SK-N-SH treated with all-trans-retinoic acid at 6 μM for 48 hours (cell line): ENCODE data around the gene CNPY3.

Source experiments
- ATAC-seq: fragments of 200-7000 bp; cut with Tn5 transposase; 3 replicates; pipeline ENCODE4 v1.9.1; 2020; ENCODE audit warnings: mild to moderate bottlenecking, moderate library complexity
- ARNTL ChIP-seq: fragments of 450-650 bp; formaldehyde crosslinking; IDR thresholded peaks from 2 replicates; pipeline ENCODE4 v1.5.0; 2020; ENCODE audit warnings: low read depth, mild to moderate bottlenecking, moderate library complexity, borderline replicate concordance
- BACH2 ChIP-seq: fragments of 250-450 bp; sonication (Bioruptor Pico); IDR thresholded peaks from 2 replicates; pipeline ENCODE4 v1.9.0; 2021; ENCODE audit warnings: mild to moderate bottlenecking, borderline replicate concordance
- CSDC2 ChIP-seq: fragments of 250-450 bp; sonication (Bioruptor Pico); IDR thresholded peaks from 2 replicates; pipeline ENCODE4 v1.5.0; 2020; ENCODE audit warnings: mild to moderate bottlenecking, moderate library complexity
- ESRRG ChIP-seq: fragments of 250-450 bp; sonication (Bioruptor Pico); IDR thresholded peaks from 2 replicates; pipeline ENCODE4 v1.6.1; 2021; ENCODE audit warnings: mild to moderate bottlenecking
- ISL1 ChIP-seq: fragments of 250-450 bp; sonication (Bioruptor Pico); IDR thresholded peaks from 2 replicates; pipeline ENCODE4 v2.1.2; 2022; ENCODE audit warnings: mild to moderate bottlenecking, moderate library complexity
- OSR1 ChIP-seq: fragments of 250-450 bp; sonication (Bioruptor Pico); IDR thresholded peaks from 2 replicates; pipeline ENCODE4 v1.8.0; 2022; ENCODE audit warnings: moderate library complexity, mild to moderate bottlenecking, inconsistent platforms
- PPARA ChIP-seq: fragments of 250-450 bp; sonication (Bioruptor Pico); IDR thresholded peaks from 2 replicates; pipeline ENCODE4 v1.5.0; 2020; ENCODE audit warnings: mild to moderate bottlenecking, borderline replicate concordance
- RARB ChIP-seq: fragments of 250-450 bp; sonication (Bioruptor Pico); IDR thresholded peaks from 2 replicates; pipeline ENCODE4 v1.8.0; 2021; ENCODE audit warnings: mild to moderate bottlenecking, moderate library complexity
- SNAI2 ChIP-seq: fragments of 250-450 bp; sonication (Bioruptor Pico); IDR thresholded peaks from 2 replicates; pipeline ENCODE4 v1.5.0; 2020; ENCODE audit warnings: mild to moderate bottlenecking, moderate library complexity
- TCF4 ChIP-seq: fragments of 250-450 bp; sonication (Bioruptor Pico); IDR thresholded peaks from 2 replicates; pipeline ENCODE4 v1.8.0; 2021; ENCODE audit warnings: mild to moderate bottlenecking, moderate library complexity, borderline replicate concordance
- TOX ChIP-seq: fragments of 250-450 bp; sonication (Bioruptor Pico); IDR thresholded peaks from 2 replicates; pipeline ENCODE4 v1.8.0; 2021; ENCODE audit warnings: mild to moderate bottlenecking, moderate library complexity, borderline replicate concordance
- ZC3H10 ChIP-seq: fragments of 250-450 bp; sonication (Bioruptor Pico); IDR thresholded peaks from 2 replicates; pipeline ENCODE4 v1.5.1; 2021; ENCODE audit warnings: mild to moderate bottlenecking, moderate library complexity
- ZFP3 ChIP-seq: fragments of 250-450 bp; sonication (Bioruptor Pico); IDR thresholded peaks from 2 replicates; pipeline ENCODE4 v1.5.0; 2020; ENCODE audit warnings: mild to moderate bottlenecking, moderate library complexity
- ZFP30 ChIP-seq: fragments of 450-650 bp; formaldehyde crosslinking; IDR thresholded peaks from 2 replicates; pipeline ENCODE4 v1.5.0; 2022; ENCODE audit warnings: mild to moderate bottlenecking, moderate library complexity
- ZNF565 ChIP-seq: fragments of 450-650 bp; formaldehyde crosslinking; conservative IDR thresholded peaks from 2 replicates; pipeline ENCODE4 v1.5.0; 2020; ENCODE audit warnings: low read depth, mild to moderate bottlenecking, moderate library complexity
- ZNF70 ChIP-seq: fragments of 450-650 bp; formaldehyde crosslinking; IDR thresholded peaks from 2 replicates; pipeline ENCODE4 v1.5.0; 2020; ENCODE audit warnings: mild to moderate bottlenecking, moderate library complexity
- ZNF8 ChIP-seq: fragments of 450-650 bp; formaldehyde crosslinking; IDR thresholded peaks from 2 replicates; pipeline ENCODE4 v1.5.0; 2020; ENCODE audit warnings: mild to moderate bottlenecking, moderate library complexity
- TF ChIP-seq, protein P1 (sequence below): fragments of 250-450 bp; sonication (Bioruptor Pico); IDR thresholded peaks from 2 replicates; pipeline ENCODE4 v1.5.0; 2020; ENCODE audit warnings: mild to moderate bottlenecking, moderate library complexity
- TF ChIP-seq, protein P2 (sequence below): fragments of 250-450 bp; sonication (Bioruptor Pico); IDR thresholded peaks from 2 replicates; pipeline ENCODE4 v1.5.1; 2020; ENCODE audit warnings: low read depth, mild to moderate bottlenecking, moderate library complexity
- TF ChIP-seq, protein P3 (sequence below): fragments of 250-450 bp; sonication (Bioruptor Pico); IDR thresholded peaks from 2 replicates; pipeline ENCODE4 v1.8.0; 2021; ENCODE audit warnings: low read depth, mild to moderate bottlenecking, moderate library complexity, borderline replicate concordance

The CNPY3 gene

DNA sequence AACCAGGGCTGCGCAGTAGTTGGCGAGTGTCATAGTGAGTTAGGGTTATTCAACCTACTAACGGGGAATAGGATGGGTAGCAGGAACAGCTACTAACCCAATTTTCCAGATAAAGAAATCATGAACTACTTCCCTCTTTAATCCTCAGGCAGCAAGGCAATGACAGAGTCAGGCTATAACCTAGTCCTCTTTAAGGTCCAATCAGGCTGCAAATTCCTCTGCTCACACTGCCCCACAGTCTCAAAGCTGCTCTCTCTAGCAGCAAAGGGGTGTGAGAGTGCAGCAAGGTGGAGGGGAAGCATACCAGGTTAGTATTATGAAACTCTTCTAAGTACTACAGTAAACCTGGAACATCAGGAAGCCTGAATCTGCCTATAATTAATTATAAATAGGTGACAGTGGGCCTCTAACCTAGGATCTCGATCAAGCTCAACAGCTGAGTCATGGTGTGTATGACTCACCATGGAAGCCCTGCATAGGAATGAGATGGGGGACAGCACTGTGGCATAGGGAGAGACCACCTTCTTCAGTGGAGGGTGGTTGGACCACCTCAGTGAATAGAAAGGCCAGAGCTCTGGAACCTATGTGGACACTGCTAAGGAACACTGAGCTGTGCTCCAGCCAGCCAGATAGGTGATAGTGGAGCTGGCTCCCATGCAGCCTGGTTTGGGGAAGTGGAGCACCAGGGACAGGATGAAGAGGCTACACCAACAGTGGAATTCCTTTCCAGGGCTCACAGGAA is 41.8 kb downstream of the CNPY3 start:
- TF ChIP-seq ZC3H10 = no peak
- TF ChIP-seq ZFP3 = no peak
- TF ChIP-seq, protein P1, sequence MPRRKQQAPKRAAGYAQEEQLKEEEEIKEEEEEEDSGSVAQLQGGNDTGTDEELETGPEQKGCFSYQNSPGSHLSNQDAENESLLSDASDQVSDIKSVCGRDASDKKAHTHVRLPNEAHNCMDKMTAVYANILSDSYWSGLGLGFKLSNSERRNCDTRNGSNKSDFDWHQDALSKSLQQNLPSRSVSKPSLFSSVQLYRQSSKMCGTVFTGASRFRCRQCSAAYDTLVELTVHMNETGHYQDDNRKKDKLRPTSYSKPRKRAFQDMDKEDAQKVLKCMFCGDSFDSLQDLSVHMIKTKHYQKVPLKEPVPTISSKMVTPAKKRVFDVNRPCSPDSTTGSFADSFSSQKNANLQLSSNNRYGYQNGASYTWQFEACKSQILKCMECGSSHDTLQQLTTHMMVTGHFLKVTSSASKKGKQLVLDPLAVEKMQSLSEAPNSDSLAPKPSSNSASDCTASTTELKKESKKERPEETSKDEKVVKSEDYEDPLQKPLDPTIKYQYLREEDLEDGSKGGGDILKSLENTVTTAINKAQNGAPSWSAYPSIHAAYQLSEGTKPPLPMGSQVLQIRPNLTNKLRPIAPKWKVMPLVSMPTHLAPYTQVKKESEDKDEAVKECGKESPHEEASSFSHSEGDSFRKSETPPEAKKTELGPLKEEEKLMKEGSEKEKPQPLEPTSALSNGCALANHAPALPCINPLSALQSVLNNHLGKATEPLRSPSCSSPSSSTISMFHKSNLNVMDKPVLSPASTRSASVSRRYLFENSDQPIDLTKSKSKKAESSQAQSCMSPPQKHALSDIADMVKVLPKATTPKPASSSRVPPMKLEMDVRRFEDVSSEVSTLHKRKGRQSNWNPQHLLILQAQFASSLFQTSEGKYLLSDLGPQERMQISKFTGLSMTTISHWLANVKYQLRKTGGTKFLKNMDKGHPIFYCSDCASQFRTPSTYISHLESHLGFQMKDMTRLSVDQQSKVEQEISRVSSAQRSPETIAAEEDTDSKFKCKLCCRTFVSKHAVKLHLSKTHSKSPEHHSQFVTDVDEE (CRISPR knock-in tag) = no peak
- TF ChIP-seq, protein P2, sequence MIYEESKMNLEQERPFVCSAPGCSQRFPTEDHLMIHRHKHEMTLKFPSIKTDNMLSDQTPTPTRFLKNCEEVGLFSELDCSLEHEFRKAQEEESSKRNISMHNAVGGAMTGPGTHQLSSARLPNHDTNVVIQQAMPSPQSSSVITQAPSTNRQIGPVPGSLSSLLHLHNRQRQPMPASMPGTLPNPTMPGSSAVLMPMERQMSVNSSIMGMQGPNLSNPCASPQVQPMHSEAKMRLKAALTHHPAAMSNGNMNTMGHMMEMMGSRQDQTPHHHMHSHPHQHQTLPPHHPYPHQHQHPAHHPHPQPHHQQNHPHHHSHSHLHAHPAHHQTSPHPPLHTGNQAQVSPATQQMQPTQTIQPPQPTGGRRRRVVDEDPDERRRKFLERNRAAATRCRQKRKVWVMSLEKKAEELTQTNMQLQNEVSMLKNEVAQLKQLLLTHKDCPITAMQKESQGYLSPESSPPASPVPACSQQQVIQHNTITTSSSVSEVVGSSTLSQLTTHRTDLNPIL = no peak
- no peak for TF ChIP-seq PPARA (CRISPR knock-in tag)
- no peak for TF ChIP-seq ARNTL (CRISPR knock-in tag)
- TF ChIP-seq TOX (CRISPR knock-in tag) = no peak
- TF ChIP-seq ZNF565 (CRISPR knock-in tag) = no peak
- no peak for TF ChIP-seq CSDC2 (CRISPR knock-in tag)
- TF ChIP-seq ISL1 (CRISPR knock-in tag) = no peak
- TF ChIP-seq SNAI2 = no peak
- no peak for TF ChIP-seq ESRRG (CRISPR knock-in tag)
- no peak for TF ChIP-seq BACH2
- TF ChIP-seq TCF4 (CRISPR knock-in tag) = no peak
- no peak for TF ChIP-seq ZNF8 (CRISPR knock-in tag)
- TF ChIP-seq ZFP30 (CRISPR knock-in tag) = no peak
- TF ChIP-seq, all 23 proteins: peak for 0
- ATAC-seq = peak; percentile 71

DNA sequence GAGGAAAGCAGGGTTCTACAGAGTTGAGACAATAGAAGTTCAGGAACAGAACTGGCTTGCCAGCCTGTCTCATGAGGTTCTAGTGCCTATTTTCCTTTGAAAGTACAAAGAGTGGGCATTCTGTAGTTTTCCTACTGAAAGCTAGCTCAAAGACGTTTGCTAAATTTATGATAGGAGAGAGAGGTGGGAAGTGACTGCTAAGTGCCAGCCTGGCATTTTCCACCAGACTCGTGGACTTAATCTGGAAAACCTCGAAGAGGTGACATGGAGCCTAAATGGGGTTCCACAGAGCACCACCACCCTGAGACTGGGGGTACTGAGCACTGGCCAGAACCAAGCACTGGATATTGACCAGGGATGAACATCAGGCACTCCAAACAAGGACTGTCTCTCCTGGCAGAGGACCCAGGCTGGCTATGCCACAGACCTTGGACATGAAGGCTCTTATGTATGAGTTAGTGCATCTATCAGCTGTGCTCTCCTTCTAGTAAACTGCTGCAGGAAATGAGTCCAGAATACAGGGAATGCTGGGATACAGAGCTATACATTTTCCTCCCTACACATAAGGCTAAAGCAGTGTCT is 42.6 kb downstream of the CNPY3 start:
- no peak for ATAC-seq
- TF ChIP-seq OSR1 (CRISPR knock-in tag) = no peak
- no peak for TF ChIP-seq TCF4 (CRISPR knock-in tag)
- TF ChIP-seq, protein P2 = no peak
- TF ChIP-seq RARB (CRISPR knock-in tag) = no peak
- TF ChIP-seq BACH2 = no peak
- no peak for TF ChIP-seq ZFP3
- no peak for TF ChIP-seq CSDC2 (CRISPR knock-in tag)
- no peak for TF ChIP-seq ZNF8 (CRISPR knock-in tag)
- TF ChIP-seq TOX (CRISPR knock-in tag) = no peak
- TF ChIP-seq ZNF70 (CRISPR knock-in tag) = no peak
- TF ChIP-seq, protein P3, sequence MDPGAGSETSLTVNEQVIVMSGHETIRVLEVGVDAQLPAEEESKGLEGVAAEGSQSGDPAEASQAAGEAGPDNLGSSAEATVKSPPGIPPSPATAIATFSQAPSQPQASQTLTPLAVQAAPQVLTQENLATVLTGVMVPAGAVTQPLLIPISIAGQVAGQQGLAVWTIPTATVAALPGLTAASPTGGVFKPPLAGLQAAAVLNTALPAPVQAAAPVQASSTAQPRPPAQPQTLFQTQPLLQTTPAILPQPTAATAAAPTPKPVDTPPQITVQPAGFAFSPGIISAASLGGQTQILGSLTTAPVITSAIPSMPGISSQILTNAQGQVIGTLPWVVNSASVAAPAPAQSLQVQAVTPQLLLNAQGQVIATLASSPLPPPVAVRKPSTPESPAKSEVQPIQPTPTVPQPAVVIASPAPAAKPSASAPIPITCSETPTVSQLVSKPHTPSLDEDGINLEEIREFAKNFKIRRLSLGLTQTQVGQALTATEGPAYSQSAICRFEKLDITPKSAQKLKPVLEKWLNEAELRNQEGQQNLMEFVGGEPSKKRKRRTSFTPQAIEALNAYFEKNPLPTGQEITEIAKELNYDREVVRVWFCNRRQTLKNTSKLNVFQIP (CRISPR knock-in tag) = no peak
- TF ChIP-seq, protein P1 (CRISPR knock-in tag) = no peak
- TF ChIP-seq ARNTL (CRISPR knock-in tag) = no peak
- no peak for TF ChIP-seq ZC3H10
- TF ChIP-seq ESRRG (CRISPR knock-in tag) = no peak
- no peak for TF ChIP-seq ZNF565 (CRISPR knock-in tag)
